ENCODE measurements around the gene SAMD4B. TPM values are rescaled to one million over a fixed set of nuclear protein-coding genes. Genes with fewer than 3 reads are reported as not detected.
"Not testable (repeated sequence)": the region's sequence is repeated elsewhere in the genome, so short reads cannot be mapped to it uniquely, and the experiment has no call there.

SAMD4B gene
- total and polyA plus RNA-seq, 2 donors from 2014 or later, result 92.9 to 100 TPM

GRCh38 chr19:39308531-39309304 is 33.5 kb upstream of the SAMD4B start:
- no peak overlapping the region for H3K9ac ChIP-seq (ENCODE audit: low read length in 3 of 3)
- H3K36me3 ChIP-seq (ENCODE audit: control insufficient read depth in 2 of 3, insufficient read depth in 3 of 3, low read length in 3 of 3), result no peaks in the 10 kb centered on the region
- no peaks in the 10 kb centered on the region for H3K9me3 ChIP-seq (ENCODE audit: control insufficient read depth in 2 of 3, insufficient read depth in 1 of 3, low read length in 3 of 3)
- H3K4me1 ChIP-seq (ENCODE audit: control insufficient read depth in 2 of 3, insufficient read depth in 2 of 3, low read depth in 1 of 3, low read length in 3 of 3), result peaks cover 0 to 2% (median 0%) of the 10 kb centered on the region in 3 donors
- H3K4me3 ChIP-seq (ENCODE audit: low read length in 3 of 3), result no peak overlapping the region
- intact Hi-C loops (cut with DNase I), result no loop called here
- no peak for TF ChIP-seq CTCF (IDR thresholded peaks at IDR 0.05; ENCODE audit: borderline replicate concordance, extremely low read depth, insufficient read depth)
- no peak overlapping the region for H3K27ac ChIP-seq (ENCODE audit: low read depth in 2 of 2, low read length in 2 of 2)
- DNase-seq, result peak in 2 of 5 donors; percentile 29 to 80
- FAIRE-seq, result no peak
- H3K27me3 ChIP-seq (ENCODE audit: control insufficient read depth, insufficient read depth, low read length), result peaks cover 29% of the 10 kb centered on the region

GRCh38 chr19:39309305-39309670 is 32.9 kb upstream of the SAMD4B start:
- DNase-seq; H3K27ac ChIP-seq (ENCODE audit: low read depth in 2 of 2, low read length in 2 of 2); H3K4me3 ChIP-seq (ENCODE audit: low read length in 3 of 3); FAIRE-seq; H3K36me3 ChIP-seq (ENCODE audit: control insufficient read depth in 2 of 3, insufficient read depth in 3 of 3, low read length in 3 of 3); H3K9me3 ChIP-seq (ENCODE audit: control insufficient read depth in 2 of 3, insufficient read depth in 1 of 3, low read length in 3 of 3); intact Hi-C loops (cut with DNase I); H3K9ac ChIP-seq (ENCODE audit: low read length in 3 of 3); H3K4me1 ChIP-seq (ENCODE audit: control insufficient read depth in 2 of 3, insufficient read depth in 2 of 3, low read depth in 1 of 3, low read length in 3 of 3): not testable (repeated sequence)
- H3K27me3 ChIP-seq (ENCODE audit: control insufficient read depth, insufficient read depth, low read length), result peaks cover 27% of the 10 kb centered on the region

GRCh38 chr19:39310558-39311311 is 31.5 kb upstream of the SAMD4B start:
- Histone ChIP-seq H3K27me3 (ENCODE audit: control insufficient read depth, insufficient read depth, low read length) (peaks cover 14% of the 10 kb centered on the region), H3K36me3 (ENCODE audit: control insufficient read depth in 2 of 3, insufficient read depth in 3 of 3, low read length in 3 of 3) (no peaks in the 10 kb centered on the region), H3K9ac (ENCODE audit: low read length in 3 of 3) (no peak overlapping the region), H3K4me3 (ENCODE audit: low read length in 3 of 3) (no peak overlapping the region), H3K9me3 (ENCODE audit: control insufficient read depth in 2 of 3, insufficient read depth in 1 of 3, low read length in 3 of 3) (no peaks in the 10 kb centered on the region), H3K4me1 (ENCODE audit: control insufficient read depth in 2 of 3, insufficient read depth in 2 of 3, low read depth in 1 of 3, low read length in 3 of 3) (peaks cover 0 to 2% (median 0%) of the 10 kb centered on the region in 3 donors), H3K27ac (ENCODE audit: low read depth in 2 of 2, low read length in 2 of 2) (no peak overlapping the region)
- TF ChIP-seq CTCF (IDR thresholded peaks at IDR 0.05; ENCODE audit: borderline replicate concordance, extremely low read depth, insufficient read depth), result no peak
- intact Hi-C loops (cut with DNase I), result no loop called here
- peak in 1 of 5 donors; percentile 35 for DNase-seq
- no peak for FAIRE-seq

- H3K27ac ChIP-seq (ENCODE audit: low read depth in 2 of 2, low read length in 2 of 2), result no peak overlapping the region
- H3K4me3 ChIP-seq (ENCODE audit: low read length in 3 of 3), result no peak overlapping the region
- no peak overlapping the region for H3K9ac ChIP-seq (ENCODE audit: low read length in 3 of 3)
- no peaks in the 10 kb centered on the region for H3K27me3 ChIP-seq (ENCODE audit: control insufficient read depth, insufficient read depth, low read length)
- H3K36me3 ChIP-seq (ENCODE audit: control insufficient read depth in 2 of 3, insufficient read depth in 3 of 3, low read length in 3 of 3), result no peaks in the 10 kb centered on the region
- FAIRE-seq (no peak), DNase-seq (peak in 1 of 5 donors; percentile 73)
- no peak for TF ChIP-seq CTCF (IDR thresholded peaks at IDR 0.05; ENCODE audit: borderline replicate concordance, extremely low read depth, insufficient read depth)
- H3K4me1 ChIP-seq (ENCODE audit: control insufficient read depth in 2 of 3, insufficient read depth in 2 of 3, low read depth in 1 of 3, low read length in 3 of 3), result no peaks in the 10 kb centered on the region
- H3K9me3 ChIP-seq (ENCODE audit: control insufficient read depth in 2 of 3, insufficient read depth in 1 of 3, low read length in 3 of 3), result no peaks in the 10 kb centered on the region
- intact Hi-C loops (cut with DNase I), result no loop called here
Measured at GRCh38 chr19:39314016-39314728, 28.0 kb upstream of the SAMD4B start.
